DMS79 treated with DMSO at 0.1 percent for 48 hours (cell line): Measurements from ENCODE around the gene PUM1.

Experiments
- DNase-seq: peaks from one replicate; lab custom pipeline; 2025; lab: John Stamatoyannopoulos, UW

The PUM1 gene

GRCh38 chr1:30906631-30907441 lies 158.7 kb downstream of the PUM1 start:
- DNase-seq, result no peak

- DNase-seq, result no peak
Observed at GRCh38 chr1:30905916-30906620, 159.4 kb downstream of the PUM1 start.

GRCh38 chr1:30905403-30905802 lies 160.1 kb downstream of the PUM1 start:
- DNase-seq, result no peak

GRCh38 chr1:30904962-30905335 lies 160.6 kb downstream of the PUM1 start:
- DNase-seq, result no peak

GRCh38 chr1:30904191-30904961 lies 161.1 kb downstream of the PUM1 start:
- DNase-seq, result no peak

- DNase-seq, result no peak
Observed at GRCh38 chr1:30903343-30904034, 162.0 kb downstream of the PUM1 start.

GRCh38 chr1:30902593-30903290 lies 162.8 kb downstream of the PUM1 start:
- no peak for DNase-seq

GRCh38 chr1:30901798-30902581 lies 163.5 kb downstream of the PUM1 start:
- no peak for DNase-seq

GRCh38 chr1:30900931-30901560 lies 164.5 kb downstream of the PUM1 start:
- DNase-seq, result no peak

- no peak for DNase-seq
Observed at GRCh38 chr1:30900486-30900885, 165.0 kb downstream of the PUM1 start.

GRCh38 chr1:30899577-30900389 lies 165.7 kb downstream of the PUM1 start:
- no peak for DNase-seq

GRCh38 chr1:30898031-30898815 lies 167.3 kb downstream of the PUM1 start:
- DNase-seq, result no peak

GRCh38 chr1:30896905-30897304 lies 168.6 kb downstream of the PUM1 start:
- DNase-seq, result no peak

- no peak for DNase-seq
Observed at GRCh38 chr1:30895944-30896660, 169.4 kb downstream of the PUM1 start.

- DNase-seq, result no peak
Observed at GRCh38 chr1:30895382-30895943, 170.1 kb downstream of the PUM1 start.

GRCh38 chr1:30894508-30894973 lies 171.0 kb downstream of the PUM1 start:
- no peak for DNase-seq

GRCh38 chr1:30893776-30894507 lies 171.6 kb downstream of the PUM1 start:
- DNase-seq, result no peak
